GM12801 (cell line): ENCODE results near the gene RICTOR.

Source experiments
- TF ChIP-seq, protein P1 (sequence below): IDR thresholded peaks from one replicate; pipeline ENCODE4 v1.5.1; 2011; ENCODE audit warnings: control low read depth; ENCODE audit not compliant: insufficient read length; ENCODE audit errors: extremely low read depth

Gene RICTOR

DNA sequence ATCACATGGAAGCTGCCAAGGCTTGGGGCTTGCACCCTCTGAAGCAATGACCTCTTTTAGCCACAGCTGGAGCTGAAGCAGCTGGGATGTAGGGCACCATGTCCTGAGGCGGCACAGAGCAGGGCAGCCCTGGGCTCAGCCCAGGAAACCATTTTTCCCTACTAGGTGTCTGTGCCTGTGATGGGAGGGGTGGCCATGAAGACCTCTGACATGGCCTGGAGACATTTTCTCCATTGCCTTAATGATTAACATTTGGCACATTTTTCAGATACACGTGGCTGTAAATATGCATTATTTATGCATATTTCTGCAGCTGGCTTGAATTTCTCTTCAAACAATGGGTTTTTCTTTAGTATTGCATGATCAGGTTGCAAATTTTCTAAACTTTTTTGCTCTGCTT is 146.7 kb downstream of the RICTOR start:
- TF ChIP-seq, protein P1, sequence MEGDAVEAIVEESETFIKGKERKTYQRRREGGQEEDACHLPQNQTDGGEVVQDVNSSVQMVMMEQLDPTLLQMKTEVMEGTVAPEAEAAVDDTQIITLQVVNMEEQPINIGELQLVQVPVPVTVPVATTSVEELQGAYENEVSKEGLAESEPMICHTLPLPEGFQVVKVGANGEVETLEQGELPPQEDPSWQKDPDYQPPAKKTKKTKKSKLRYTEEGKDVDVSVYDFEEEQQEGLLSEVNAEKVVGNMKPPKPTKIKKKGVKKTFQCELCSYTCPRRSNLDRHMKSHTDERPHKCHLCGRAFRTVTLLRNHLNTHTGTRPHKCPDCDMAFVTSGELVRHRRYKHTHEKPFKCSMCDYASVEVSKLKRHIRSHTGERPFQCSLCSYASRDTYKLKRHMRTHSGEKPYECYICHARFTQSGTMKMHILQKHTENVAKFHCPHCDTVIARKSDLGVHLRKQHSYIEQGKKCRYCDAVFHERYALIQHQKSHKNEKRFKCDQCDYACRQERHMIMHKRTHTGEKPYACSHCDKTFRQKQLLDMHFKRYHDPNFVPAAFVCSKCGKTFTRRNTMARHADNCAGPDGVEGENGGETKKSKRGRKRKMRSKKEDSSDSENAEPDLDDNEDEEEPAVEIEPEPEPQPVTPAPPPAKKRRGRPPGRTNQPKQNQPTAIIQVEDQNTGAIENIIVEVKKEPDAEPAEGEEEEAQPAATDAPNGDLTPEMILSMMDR, result no peak

DNA sequence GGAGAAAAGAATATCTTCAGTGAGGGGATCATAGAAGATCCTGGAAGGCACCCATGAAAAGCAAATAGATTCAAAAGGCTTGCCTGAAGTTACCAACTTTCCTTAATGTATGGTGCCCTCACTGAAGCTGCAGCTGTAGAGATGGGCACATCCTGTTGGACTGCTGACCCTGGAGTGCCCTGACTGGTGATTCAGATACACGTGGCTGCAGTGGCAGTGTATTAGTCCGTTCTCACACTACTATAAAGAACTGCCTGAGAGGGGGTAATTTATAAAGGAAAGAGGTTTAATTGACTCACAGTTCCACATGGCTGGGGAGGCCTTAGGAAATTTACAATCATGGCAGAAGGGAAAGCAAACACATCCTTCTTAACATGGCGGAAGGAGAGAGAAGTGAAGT is 148.1 kb downstream of the RICTOR start:
- TF ChIP-seq, protein P1, result no peak

DNA sequence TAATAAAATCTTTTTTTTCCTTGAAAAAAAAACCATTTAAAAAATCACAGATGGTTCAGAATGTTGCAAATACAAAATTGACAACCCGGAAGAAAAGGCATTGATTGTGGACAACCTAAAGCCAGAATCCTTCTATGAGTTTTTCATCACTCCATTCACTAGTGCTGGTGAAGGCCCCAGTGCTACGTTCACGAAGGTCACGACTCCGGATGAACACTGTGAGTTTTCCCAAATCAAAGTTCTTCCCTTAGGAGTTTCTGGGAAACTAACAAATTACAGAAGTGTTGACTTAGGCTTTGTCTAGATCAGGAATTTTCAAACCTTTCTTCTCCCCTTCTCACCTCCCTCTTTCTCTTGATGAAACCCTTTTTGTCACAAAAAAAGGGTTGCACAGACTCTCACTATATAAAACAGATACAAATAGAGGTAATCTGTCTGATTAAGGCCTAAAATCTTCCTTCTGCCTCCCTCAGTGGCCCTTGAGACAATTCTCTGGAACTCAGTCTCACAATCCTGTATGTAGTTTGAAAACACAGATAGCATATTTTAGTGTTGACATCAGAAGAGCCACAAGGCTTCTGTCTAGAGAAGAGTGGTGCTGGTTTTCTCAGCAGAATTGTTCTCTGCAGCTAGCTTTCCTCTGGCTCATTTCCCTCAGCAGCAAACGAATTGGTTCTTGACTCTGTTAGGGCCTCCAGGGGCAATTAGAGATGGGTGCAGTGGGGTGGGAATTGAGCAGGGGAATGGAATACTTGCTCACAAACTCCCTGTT is 148.9 kb downstream of the RICTOR start:
- TF ChIP-seq, protein P1, result no peak

DNA sequence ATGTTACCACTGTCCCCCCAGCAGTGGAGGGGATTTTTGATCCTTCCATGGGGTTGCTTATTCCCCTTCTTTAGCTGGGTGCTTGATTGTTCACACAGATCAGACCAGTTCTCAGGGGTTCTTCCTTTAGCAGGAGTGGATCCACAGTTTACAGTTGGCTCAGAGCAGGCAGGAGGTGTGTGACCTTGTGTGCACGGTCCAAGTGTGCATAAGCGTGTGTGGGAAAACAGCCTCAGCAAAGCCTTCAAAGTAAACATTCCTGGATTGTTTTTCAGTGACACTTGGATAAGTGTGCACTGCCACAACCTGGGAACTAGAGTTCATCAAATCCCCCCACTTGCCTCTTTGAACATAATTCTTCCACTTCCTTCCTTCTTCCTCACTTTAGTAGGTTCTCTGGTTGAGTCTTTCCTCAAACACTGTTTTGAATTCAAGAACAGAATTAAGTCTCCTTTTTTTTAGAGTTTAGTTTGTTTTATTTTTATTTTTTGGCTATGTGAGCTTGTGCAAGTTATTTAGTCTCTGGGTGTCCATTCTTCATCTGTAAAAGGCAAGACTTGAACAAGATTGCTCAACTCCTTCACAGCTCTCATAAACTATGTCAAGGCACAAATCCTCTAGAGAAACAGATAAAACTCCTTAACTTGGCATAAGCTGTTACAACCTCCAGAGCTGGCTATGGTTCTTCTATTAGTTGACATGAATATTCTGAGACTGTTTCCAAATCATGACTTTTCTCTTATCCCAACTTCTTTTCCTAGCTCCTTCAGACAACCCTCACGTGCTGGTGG is 150.3 kb downstream of the RICTOR start:
- TF ChIP-seq, protein P1, result no peak

DNA sequence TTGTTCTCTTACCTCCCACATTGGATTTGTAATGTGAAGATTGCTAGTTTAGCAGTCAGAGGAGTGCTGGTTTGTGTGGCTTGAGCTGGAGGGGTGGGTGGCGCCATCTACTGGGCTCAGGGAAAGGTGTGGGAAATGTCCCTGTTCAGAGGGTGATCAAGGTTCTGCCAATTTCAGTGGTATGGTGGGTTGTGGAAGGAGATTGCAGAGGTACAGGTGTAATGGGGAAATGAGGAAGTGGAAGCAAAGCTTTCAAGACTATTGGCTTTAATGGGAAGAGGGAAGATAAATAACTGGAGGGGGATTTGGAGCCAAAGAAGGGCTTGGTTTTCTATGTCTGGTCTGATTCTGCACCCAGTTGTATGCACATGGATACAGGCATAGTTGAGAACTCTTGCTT is 152.0 kb downstream of the RICTOR start:
- TF ChIP-seq, protein P1, result no peak

DNA sequence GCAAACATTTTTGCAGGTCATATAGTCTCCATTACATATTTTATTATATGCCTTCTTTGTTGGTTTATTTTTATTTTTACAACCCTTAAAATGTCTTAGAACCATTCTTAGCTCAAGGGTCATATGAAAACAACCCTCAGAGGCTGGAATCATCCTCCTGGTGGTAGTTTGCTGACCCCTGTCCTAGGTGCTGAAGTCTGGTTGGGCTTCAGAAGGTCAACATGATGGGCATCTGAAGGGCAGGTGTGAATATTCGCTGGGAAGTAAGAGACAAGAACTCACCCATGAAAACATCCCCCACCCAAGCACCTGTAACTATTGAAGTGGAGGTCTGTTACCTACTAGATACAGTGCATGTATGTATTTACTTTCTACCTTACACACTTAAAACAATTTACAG is 153.0 kb downstream of the RICTOR start:
- TF ChIP-seq, protein P1, result no peak

DNA sequence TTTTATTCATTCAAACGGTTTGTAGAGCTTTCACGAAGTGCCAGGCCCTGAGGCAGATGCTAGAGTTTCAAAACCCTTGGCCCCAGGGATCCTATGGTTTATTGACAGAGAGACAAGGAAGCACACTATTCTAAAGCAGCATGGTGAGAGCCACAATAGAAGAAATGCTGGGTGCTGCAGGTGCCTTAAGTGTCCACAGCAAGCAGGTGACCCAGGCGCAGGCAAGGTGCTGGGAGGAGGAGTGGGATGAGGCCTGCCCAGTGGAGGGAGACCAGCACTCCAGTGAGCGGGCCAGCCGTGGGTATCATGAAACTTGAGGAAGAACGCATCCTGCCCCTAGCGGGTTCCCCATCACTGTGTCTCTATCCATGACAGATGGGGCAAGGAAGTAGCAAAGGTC is 157.4 kb downstream of the RICTOR start:
- TF ChIP-seq, protein P1, result no peak
